Measurements from ENCODE around the gene BORCS5.

GRCh38 chr12:12400793-12401192, 43.9 kb downstream of the BORCS5 start:
- TF ChIP-seq SUZ12 (IDR thresholded peaks at IDR 0.05; ENCODE audit: extremely low read depth, insufficient read depth, insufficient read length) (no peak), YY1 (IDR thresholded peaks at IDR 0.05; ENCODE audit: insufficient read depth, insufficient read length) (no peak)

Measured in NT2/D1 (cell line).